Endodermal cell (in vitro differentiated cells): ENCODE measurements around the gene TATDN3. TPM values are rescaled to one million over a fixed set of nuclear protein-coding genes. Genes with fewer than 3 reads are reported as not detected.

Source experiments
- DNase-seq: peaks from one replicate; pipeline ENCODE4 v3.0.0-alpha.2; 2017
- H3K27ac ChIP-seq: 2 replicates; pipeline ENCODE4 v1.5.1; 2013; ENCODE audit warnings: mild to moderate bottlenecking, low read depth, low read length, moderate library complexity
- H3K27me3 ChIP-seq: 2 replicates; pipeline ENCODE4 v1.6.1; 2013; ENCODE audit warnings: mild to moderate bottlenecking, low read length, moderate library complexity; ENCODE audit not compliant: insufficient read depth, control insufficient read depth, poor library complexity, severe bottlenecking
- H3K36me3 ChIP-seq: 2 replicates; pipeline ENCODE4 v1.7.0; 2013; ENCODE audit warnings: mild to moderate bottlenecking, low read length, moderate library complexity; ENCODE audit not compliant: control insufficient read depth, insufficient read depth
- H3K4me1 ChIP-seq: one replicate; pipeline ENCODE4 v1.7.0; 2013; ENCODE audit warnings: low read length; ENCODE audit not compliant: control insufficient read depth, insufficient read depth
- H3K4me3 ChIP-seq: 2 replicates; pipeline ENCODE4 v1.5.1; 2013; ENCODE audit warnings: mild to moderate bottlenecking, low read length, moderate library complexity
- H3K9ac ChIP-seq: 2 replicates; pipeline ENCODE4 v1.6.1; 2013; ENCODE audit warnings: mild to moderate bottlenecking, low read length, moderate library complexity; ENCODE audit not compliant: poor library complexity, severe bottlenecking; ENCODE audit errors: extremely low read depth
- H3K9me3 ChIP-seq: 2 replicates; pipeline ENCODE4 v1.6.1; 2013; ENCODE audit warnings: mild to moderate bottlenecking, low read length, moderate library complexity; ENCODE audit not compliant: control insufficient read depth
- H3K27ac Mint-ChIP-seq: 2 replicates; pipeline ENCODE4 v1.8.0; 2020; ENCODE audit warnings: mixed read lengths
- H3K27me3 Mint-ChIP-seq: 2 replicates; pipeline ENCODE4 v1.8.0; 2021; ENCODE audit warnings: mild to moderate bottlenecking, mixed read lengths; ENCODE audit not compliant: insufficient read depth
- H3K36me3 Mint-ChIP-seq: 2 replicates; pipeline ENCODE4 v1.8.0; 2020; ENCODE audit warnings: low read depth, mixed read lengths
- H3K4me1 Mint-ChIP-seq: 2 replicates; pipeline ENCODE4 v1.8.0; 2020; ENCODE audit warnings: mixed read lengths
- H3K4me3 Mint-ChIP-seq: 2 replicates; pipeline ENCODE4 v1.8.0; 2020; ENCODE audit warnings: mild to moderate bottlenecking, moderate library complexity, mixed read lengths
- H3K9me3 Mint-ChIP-seq: 2 replicates; pipeline ENCODE4 v1.8.0; 2020; ENCODE audit warnings: mild to moderate bottlenecking, mixed read lengths
- WGBS, 2 experiments: methylation state at CpG; one replicate each; pipeline versions ENCODE4 v1.1.5 to v1.1.7; 2013; ENCODE audit warnings: missing lambda C conversion rate in 2 of 2, mixed read lengths in 1 of 2; ENCODE audit not compliant: insufficient coverage in 1 of 2, insufficient read length in 1 of 2; 5-methylcytosine and 5-hydroxymethylcytosine counted together
- total RNA-seq, 2 donors: library from RNA; stranded (reverse); fragmentation: NEBNext Ultra II Directional in 1 of 2; extraction: Animal tissue kit (Norgen Biotek cat#: 25700) in 1 of 2; gene quantifications; 2 replicates in 1 of 2; 3 replicates in 1 of 2; pipeline ENCODE4 v1.2.1, GENCODE V29; 2021
- TF ChIP-seq, protein P1 (sequence below): fragments of 200-600 bp; sonication (generic); conservative IDR thresholded peaks from 2 replicates; pipeline ENCODE4 v1.5.0; 2021; ENCODE audit warnings: antibody characterized with exemption, mild to moderate bottlenecking

Gene TATDN3
- total RNA-seq, 2 donors from 2014 or later = 14.9 to 26.3 TPM

DNA sequence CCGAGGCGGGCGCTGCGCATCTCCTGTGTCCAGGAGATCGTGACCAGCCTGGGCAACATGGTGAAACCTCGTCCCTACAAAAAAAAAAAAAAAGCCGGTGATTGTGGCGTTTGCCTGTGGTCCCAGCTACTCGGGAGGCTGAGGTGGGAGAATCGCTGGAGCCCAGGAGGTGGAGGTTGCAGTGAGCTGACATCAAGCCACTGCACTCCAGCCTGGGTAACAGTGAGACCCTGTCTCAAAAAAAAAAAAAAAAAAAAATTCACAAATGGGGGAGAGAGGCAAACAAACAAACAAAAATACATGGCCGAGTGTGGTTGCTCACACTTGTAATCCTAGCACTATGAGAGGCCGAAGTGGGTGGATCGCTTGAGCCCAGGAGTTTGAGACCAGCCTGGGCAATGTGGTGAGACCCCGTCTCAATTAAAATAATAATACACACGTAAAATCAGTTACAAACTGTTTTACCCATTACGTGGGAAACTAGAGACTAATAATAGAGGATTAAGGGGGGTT is 758 bp downstream of the TATDN3 start:
- Histone ChIP-seq H3K4me3 (peak overlapping the region; percentile 92), H3K36me3 (peaks cover 9% of the 10 kb centered on the region), H3K27me3 (no peaks in the 10 kb centered on the region), H3K4me1 (no peaks in the 10 kb centered on the region), H3K9ac (peak overlapping the region; percentile 83), H3K27ac (peak overlapping the region; percentile 80), H3K9me3 (no peaks in the 10 kb centered on the region)
- Mint-ChIP-seq H3K9me3 (no peaks in the 10 kb centered on the region), H3K27me3 (no peaks in the 10 kb centered on the region), H3K4me3 (peak overlapping the region; percentile 95), H3K36me3 (peaks cover 18% of the 10 kb centered on the region), H3K27ac (peak overlapping the region; percentile 96), H3K4me1 (peaks cover 23% of the 10 kb centered on the region)
- WGBS, 2 experiments = 28 to 31% methylated on average over 9 to 15 of the region's 16 CpGs
- TF ChIP-seq, protein P1, sequence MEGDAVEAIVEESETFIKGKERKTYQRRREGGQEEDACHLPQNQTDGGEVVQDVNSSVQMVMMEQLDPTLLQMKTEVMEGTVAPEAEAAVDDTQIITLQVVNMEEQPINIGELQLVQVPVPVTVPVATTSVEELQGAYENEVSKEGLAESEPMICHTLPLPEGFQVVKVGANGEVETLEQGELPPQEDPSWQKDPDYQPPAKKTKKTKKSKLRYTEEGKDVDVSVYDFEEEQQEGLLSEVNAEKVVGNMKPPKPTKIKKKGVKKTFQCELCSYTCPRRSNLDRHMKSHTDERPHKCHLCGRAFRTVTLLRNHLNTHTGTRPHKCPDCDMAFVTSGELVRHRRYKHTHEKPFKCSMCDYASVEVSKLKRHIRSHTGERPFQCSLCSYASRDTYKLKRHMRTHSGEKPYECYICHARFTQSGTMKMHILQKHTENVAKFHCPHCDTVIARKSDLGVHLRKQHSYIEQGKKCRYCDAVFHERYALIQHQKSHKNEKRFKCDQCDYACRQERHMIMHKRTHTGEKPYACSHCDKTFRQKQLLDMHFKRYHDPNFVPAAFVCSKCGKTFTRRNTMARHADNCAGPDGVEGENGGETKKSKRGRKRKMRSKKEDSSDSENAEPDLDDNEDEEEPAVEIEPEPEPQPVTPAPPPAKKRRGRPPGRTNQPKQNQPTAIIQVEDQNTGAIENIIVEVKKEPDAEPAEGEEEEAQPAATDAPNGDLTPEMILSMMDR = no peak
- DNase-seq = no peak

DNA sequence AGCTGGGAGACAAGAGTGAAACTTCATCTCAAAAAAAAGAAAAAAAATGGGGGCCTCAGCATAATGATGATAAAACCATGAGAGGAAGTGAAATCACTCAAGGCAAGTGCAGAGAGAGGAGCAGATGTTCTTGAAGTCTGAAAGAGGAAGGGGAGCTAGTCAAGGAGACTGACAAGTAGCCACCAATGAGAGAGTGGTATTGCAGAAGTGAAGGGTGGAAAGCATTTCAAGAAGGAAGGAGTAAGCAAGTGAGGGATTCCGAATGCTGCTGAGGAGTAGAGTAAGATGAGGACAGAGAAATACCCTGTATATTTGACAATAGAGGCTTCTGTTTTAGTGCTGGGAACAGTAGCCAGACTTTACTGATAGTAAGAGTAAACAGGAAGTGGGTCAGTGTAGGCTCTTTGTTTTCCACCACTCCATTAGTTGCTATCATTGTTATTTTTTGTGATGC is 2.9 kb downstream of the TATDN3 start:
- H3K27me3 ChIP-seq = no peaks in the 10 kb centered on the region
- TF ChIP-seq, protein P1 = no peak
- H3K27ac ChIP-seq = no peak overlapping the region
- DNase-seq = no peak
- H3K9ac ChIP-seq = no peak overlapping the region
- Mint-ChIP-seq H3K36me3 (peaks cover 26% of the 10 kb centered on the region), H3K27ac (peak overlapping the region; percentile 23), H3K27me3 (no peaks in the 10 kb centered on the region), H3K9me3 (no peaks in the 10 kb centered on the region), H3K4me1 (peaks cover 20% of the 10 kb centered on the region), H3K4me3 (peak overlapping the region; percentile 0)
- WGBS, 2 experiments = 88 to 94% methylated on average over 1 of the region's 1 CpG
- H3K4me1 ChIP-seq = no peaks in the 10 kb centered on the region
- no peak overlapping the region for H3K4me3 ChIP-seq
- H3K9me3 ChIP-seq = no peaks in the 10 kb centered on the region
- H3K36me3 ChIP-seq = peaks cover 13% of the 10 kb centered on the region

DNA sequence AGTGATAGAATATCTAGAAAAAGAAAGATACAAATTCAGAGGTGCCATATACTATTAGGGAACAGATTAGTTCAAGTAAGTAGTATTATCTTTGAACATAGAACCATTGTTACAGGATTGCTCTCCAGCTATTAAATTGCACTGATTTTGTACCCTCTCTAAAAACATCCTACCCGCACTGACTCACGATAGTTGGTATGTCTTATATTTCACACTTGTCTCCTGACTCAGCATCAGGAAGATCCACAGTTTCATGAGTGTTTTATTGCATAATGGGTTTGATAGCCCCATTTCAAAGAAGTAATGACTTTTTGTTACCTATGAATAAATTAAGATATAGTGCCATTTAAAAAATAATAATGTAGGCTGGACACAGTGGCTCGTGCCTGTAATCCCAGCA is 6.0 kb downstream of the TATDN3 start:
- WGBS, 2 experiments = 67 to 88% methylated on average over 1 to 3 of the region's 3 CpGs
- H3K9ac ChIP-seq = no peak overlapping the region
- TF ChIP-seq, protein P1 = no peak
- DNase-seq = no peak
- H3K4me3 ChIP-seq = no peak overlapping the region
- H3K27me3 Mint-ChIP-seq = no peaks in the 10 kb centered on the region
- H3K27ac Mint-ChIP-seq = no peak overlapping the region
- H3K27ac ChIP-seq = no peak overlapping the region
- H3K4me1 Mint-ChIP-seq = peaks cover 16% of the 10 kb centered on the region
- no peak overlapping the region for H3K4me3 Mint-ChIP-seq
- H3K27me3 ChIP-seq = no peaks in the 10 kb centered on the region
- H3K36me3 Mint-ChIP-seq = peaks cover 26% of the 10 kb centered on the region
- no peaks in the 10 kb centered on the region for H3K9me3 Mint-ChIP-seq
- H3K9me3 ChIP-seq = no peaks in the 10 kb centered on the region
- no peaks in the 10 kb centered on the region for H3K4me1 ChIP-seq
- H3K36me3 ChIP-seq = peaks cover 13% of the 10 kb centered on the region
